T-helper 22 cell (primary cell): ENCODE results near the gene ZNF775.

ENCODE experiments used
- DNase-seq: peaks from one replicate; pipeline ENCODE4 v3.0.0-alpha.2; 2020; ENCODE audit warnings: low read depth

ZNF775 gene

GRCh38 chr7:150368884-150369747 lies 10.0 kb upstream of the ZNF775 start:
- peak; percentile 39 for DNase-seq

DNA sequence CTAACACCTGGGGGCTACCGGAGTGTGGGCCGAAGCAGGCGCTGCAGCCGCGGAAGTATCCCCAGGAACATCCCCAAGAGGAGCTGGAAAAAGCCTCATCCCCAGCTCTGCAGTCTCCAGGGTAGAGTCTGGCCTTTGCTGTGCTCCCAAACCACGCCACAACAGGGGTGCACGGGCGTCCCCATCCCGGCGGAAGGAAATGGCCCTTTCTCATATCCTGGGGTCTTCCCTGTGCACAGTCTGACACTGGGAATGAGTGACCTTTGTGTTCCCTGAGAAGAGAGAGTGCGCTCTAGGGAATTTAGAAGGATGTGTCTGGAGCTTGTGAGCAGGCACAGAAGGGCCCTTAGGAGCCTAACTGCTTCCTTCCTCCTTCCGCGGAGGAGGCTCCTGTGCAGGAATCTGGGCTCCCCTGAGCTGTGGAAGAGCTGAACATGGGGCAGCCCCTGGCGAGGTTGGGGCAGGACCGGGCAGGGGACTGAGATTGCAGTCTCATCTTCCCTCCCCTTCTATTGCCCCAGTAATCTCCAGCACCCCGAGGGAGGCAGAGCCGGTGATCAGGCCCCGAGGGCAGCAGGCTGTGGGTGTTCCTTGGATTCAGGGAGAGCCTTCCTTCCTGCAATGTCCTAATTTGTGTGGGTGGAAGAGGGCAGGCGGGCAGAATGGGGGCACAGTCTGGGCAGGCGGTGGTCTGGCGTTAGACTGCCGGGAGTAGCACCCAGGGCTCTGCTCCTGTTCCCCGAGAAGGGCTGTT lies 9.2 kb upstream of the ZNF775 start:
- DNase-seq = no peak

DNA sequence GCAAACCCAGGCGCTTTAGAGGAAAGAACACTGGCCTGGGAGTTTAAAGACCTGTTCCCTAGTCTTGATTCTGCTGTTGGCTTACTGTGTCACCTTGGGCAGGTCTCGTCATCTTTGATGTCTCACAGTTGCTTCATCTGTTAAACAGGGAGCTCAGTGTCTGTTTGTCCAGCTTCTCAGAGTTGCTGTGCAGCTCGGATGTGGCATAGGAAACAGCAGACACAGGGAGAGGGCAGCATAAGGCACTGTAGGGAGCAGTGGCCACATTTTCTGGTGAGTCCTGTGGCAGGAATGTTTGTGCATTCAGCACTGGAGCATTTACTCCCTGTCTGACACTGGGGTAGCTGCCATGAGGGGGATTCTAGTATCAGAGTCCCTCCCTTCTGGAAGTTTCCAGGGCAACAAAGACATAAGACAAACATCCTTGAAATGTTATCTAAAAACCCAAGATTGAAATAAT lies 8.5 kb upstream of the ZNF775 start:
- DNase-seq = no peak

DNA sequence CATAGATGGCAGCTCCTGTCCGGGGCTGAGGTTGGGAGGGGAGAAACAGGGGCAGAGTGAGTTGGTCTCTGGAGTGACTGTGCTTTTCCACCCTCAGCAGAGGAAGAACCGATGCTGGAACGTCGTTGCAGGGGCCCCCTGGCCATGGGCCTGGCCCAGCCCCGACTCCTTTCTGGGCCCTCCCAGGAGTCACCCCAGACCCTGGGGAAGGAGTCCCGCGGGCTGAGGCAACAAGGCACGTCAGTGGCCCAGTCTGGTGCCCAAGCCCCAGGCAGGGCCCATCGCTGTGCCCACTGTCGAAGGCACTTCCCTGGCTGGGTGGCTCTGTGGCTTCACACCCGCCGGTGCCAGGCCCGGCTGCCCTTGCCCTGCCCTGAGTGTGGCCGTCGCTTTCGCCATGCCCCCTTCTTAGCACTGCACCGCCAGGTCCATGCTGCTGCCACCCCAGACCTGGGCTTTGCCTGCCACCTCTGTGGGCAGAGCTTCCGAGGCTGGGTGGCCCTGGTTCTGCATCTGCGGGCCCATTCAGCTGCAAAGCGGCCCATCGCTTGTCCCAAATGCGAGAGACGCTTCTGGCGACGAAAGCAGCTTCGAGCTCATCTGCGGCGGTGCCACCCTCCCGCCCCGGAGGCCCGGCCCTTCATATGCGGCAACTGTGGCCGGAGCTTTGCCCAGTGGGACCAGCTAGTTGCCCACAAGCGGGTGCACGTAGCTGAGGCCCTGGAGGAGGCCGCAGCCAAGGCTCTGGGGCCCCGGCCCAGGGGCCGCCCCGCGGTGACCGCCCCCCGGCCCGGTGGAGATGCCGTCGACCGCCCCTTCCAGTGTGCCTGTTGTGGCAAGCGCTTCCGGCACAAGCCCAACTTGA lies 7.8 kb upstream of the ZNF775 start:
- no peak for DNase-seq

GRCh38 chr7:150371996-150372270 lies 7.2 kb upstream of the ZNF775 start:
- DNase-seq = no peak

GRCh38 chr7:150372271-150373048 lies 6.7 kb upstream of the ZNF775 start:
- no peak for DNase-seq

GRCh38 chr7:150373049-150373801 lies 5.9 kb upstream of the ZNF775 start:
- no peak for DNase-seq

DNA sequence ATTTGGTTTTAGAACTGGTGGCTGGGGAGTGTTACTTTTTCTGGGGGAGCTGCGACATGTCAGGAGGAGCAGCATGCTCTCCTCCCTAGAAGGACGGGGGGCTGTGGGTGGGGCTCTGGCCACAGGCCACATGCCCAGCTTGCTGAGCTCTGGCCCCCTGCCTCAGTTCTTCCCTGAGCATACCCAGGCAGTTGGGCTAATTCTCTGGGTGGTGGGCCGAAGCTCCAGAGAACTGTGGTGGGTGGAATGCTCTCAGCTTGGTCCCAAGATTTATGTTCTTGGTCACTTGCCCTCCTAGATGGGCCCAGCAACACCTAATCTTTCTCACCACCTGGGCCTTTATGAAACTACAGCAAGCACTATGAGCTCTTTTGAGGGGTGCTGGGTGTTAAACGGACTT lies 5.1 kb upstream of the ZNF775 start:
- DNase-seq = no peak

- no peak for DNase-seq
Measured at GRCh38 chr7:150374472-150374871, 4.7 kb upstream of the ZNF775 start.

- no peak for DNase-seq
Measured at GRCh38 chr7:150375662-150376521, 3.2 kb upstream of the ZNF775 start.

- no peak for DNase-seq
Measured at GRCh38 chr7:150376560-150376959, 2.6 kb upstream of the ZNF775 start.

GRCh38 chr7:150377196-150377595 lies 1.9 kb upstream of the ZNF775 start:
- no peak for DNase-seq

GRCh38 chr7:150377635-150378034 lies 1.5 kb upstream of the ZNF775 start:
- DNase-seq = no peak

GRCh38 chr7:150378115-150378852 lies 846 bp upstream of the ZNF775 start:
- peak; percentile 19 for DNase-seq

DNA sequence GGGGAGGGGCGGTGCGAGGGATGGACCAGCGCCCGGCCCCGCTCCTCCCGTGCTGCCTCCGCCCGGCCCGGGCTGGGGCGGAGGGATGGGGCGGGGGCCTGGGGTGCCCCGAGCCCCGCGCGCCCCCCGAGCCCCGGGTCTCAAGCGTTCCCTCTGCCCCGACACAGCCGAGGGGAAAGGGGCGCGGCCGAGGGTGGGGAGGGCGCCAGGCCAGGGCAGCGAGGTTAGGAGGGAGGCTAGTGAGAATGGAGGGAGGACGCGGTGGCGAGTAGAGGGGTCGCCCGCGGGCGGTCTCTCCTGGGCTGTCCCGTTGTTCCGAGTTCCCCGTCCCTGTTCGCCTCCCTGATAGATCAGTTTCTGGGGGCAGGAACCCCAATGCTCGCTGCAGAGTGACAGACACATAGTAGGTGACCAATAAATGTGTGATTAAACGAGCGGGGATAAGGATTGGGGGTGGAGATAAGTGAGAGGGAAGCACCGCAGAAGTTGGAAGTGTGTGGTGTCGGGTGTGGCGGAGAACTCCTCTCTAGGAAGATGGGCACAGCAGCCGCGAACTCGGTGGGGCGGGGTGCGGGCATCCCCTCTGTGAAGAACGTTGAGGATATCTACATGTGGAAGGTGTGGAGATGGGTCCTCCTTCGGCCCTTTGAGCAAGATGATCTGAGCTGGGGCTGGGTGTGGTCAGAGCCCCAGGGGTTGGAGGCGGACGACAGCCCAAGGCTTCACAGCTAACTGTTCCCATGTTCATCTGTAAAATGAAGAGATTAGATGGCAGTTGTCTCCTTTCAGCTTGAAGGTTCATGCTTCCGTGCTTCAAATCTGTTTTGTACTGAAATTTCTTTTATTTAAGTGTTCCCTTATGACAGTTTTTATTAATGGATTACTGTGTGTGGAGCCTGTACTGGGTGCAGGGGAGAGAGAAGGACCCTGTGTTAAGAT lies 580 bp downstream of the ZNF775 start:
- no peak for DNase-seq

DNA sequence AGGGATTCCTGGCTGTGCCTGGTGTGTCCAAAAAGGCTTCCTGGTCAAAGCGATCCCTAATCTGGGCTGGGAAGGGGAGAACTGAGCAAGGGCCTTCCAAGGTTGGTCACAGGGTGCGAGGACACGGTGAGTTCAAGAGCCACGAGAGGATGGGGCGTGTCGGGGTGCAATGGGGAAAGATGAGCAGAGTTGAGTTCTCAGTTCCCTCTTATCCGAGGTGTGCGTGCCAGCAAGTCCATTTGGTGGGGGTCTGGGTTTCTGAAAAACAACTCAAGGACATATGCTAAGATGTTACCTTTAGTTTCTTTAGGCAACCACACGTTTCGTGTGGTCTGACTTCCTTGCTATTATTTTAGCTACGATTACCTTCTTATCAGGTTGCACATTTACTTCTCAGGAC lies 1.3 kb downstream of the ZNF775 start:
- DNase-seq = no peak

DNA sequence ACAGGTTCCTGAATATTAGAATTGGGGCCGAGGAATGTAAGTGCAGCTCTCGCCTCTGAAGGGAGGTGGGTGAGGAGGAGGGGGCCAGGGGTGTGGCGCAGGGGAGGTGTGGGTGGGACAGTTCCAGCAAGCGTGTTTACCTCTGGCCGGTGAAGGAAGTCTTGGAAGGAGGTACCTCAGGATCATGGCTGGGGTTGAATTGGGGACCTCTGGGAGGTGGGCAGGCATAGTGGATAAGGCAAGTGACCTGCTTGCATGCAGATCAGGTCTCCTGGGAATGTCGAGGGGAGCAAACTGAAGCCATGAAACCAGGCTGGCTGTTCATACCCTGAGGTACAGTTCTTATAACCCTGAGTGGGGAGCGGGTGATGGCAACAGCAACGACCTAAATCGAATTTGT lies 2.0 kb downstream of the ZNF775 start:
- no peak for DNase-seq

DNA sequence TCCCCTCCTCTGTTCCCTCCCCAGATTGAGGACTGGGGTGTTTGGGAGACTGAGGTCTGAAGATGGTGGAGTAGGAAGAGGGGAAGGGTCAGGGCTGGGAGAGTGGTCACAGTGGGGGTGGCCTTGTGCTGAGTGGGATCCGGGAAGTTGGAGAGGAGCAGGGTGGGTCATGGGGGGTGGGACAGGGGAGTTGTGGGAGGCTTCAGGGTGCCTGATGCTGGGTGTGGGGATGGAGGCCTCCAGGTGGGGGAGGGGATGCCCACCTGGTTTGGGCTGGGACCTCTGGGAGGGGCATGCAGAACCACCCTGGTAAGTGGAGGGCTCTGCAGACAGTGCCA lies 2.6 kb downstream of the ZNF775 start:
- DNase-seq = no peak
